HG03135 (cell line): ENCODE results near the gene TTLL5.
"Not testable (repeated sequence)": the region's sequence is repeated elsewhere in the genome, so short reads cannot be mapped to it uniquely, and the experiment has no call there.

Source experiments
- ATAC-seq: cut with Tn5 transposase; IDR thresholded peaks from one replicate; pipeline ENCODE4 v1.9.1; 2021; ENCODE audit warnings: mild to moderate bottlenecking, moderate library complexity; ENCODE audit not compliant: unreplicated experiment

TTLL5 gene

GRCh38 chr14:75906228-75906627 is 245.2 kb downstream of the TTLL5 start:
- ATAC-seq: no peak

- ATAC-seq: no peak
Observed at GRCh38 chr14:75906680-75907280, 245.7 kb downstream of the TTLL5 start.

GRCh38 chr14:75907756-75908359 is 246.8 kb downstream of the TTLL5 start:
- no peak for ATAC-seq

DNA sequence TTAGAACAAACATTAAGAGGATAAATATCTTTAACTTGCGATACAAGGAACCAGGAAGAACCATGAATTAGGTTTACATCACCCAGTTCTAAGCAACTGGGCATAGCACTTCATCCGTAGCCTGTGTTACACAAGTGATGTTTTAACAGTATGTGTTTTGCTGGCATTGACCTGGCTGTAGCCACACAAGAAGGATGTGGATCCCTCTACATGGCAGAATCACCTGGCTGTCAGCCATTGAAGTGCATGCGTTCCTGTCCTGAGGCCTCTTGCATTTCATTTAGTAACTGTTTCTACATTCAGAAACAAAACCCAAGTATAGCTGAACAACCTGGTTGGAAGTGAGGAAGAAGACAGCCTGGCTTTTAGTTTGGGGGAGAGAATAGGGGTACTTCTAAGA is 248.6 kb downstream of the TTLL5 start:
- no peak for ATAC-seq

DNA sequence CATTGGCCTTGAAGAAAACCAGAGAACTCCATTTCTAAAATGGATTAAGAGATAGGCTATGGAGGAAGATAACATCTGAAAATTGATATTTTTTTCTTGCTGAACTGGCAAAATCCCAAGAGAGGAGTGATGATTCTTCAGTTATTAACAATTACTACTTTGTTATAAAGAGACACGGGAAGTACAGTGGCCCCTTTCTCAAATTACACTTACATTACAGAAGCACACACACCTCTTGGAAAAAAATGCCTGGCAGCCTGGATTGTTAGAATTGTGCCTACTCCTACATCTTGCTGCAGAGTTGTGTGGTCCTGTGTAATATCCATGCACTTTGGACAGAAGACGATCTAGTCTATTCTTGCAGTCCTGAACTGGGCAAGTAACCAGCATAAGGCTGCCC is 249.0 kb downstream of the TTLL5 start:
- ATAC-seq: no peak

DNA sequence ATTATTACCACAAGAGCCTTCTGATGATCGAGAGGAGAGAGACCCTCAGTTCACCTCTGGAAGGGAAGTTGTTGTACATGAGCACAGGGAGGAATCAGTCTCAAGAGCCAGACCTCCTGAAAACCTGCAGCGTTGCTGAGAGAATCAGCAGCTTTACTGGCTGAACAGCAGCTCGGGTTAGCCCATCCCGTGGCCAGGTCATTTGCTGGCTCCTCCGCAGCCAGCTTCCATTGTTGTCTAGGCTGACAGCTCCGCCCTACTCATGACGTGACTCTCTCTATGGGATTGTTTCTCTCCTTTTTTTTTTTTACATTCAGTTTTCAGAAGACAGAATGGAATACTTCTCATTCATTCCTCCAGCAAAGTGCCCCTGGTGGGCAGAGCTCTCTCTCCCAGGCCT is 250.8 kb downstream of the TTLL5 start:
- ATAC-seq: no peak

GRCh38 chr14:75913183-75913582 is 252.1 kb downstream of the TTLL5 start:
- no peak for ATAC-seq

DNA sequence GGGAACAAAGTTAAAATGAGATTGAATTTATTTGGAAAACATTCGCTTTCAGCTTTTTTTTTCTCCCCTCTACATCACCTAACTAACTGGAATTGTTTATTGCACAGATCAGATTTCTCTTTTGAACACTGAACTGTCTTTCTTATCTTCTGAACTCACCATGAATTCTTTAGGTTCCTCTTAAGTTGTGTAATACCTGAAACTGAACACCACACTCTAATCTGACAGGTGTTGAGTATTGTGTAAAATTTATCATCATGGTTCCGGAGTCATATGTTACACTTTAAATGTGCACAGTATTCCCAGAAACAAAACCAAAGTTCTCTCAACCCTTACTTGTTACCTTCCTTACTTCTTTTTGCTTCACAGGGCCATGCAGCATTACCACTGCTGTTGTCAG is 254.0 kb downstream of the TTLL5 start:
- no peak for ATAC-seq

DNA sequence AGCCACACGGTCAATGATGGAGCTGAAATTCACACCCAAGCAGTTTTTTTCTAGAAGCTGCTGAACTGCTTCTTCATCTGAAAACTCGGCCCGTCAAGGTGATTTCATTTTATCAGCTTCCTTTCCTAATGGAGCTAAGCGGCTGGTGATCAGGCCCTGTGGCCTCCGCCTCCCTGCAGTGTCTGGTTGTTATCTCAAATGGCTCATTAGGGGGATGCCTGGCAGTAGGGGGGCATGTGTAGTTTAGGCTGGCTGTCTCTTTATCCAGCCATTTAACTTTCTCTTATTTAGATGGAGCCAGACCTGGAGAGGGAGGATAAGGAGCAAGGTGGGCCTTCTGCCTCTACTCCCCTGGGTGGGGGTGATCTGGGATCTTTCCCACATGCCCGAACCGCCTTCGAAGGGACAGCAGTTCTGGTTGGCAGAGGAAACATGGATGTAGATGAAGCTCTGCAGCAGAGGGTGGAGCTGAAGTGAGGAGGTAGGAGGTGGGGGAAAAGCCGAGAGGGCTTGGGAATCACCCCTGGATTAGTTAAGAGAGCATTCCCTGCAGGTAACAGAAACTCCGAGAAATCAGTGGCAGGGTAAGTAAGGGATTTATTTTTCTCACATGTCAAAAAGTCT is 256.4 kb downstream of the TTLL5 start:
- no peak for ATAC-seq

GRCh38 chr14:75917946-75918335 is 256.9 kb downstream of the TTLL5 start:
- no peak for ATAC-seq

- not testable (repeated sequence) for ATAC-seq
Observed at GRCh38 chr14:75920421-75920820, 259.4 kb downstream of the TTLL5 start.

GRCh38 chr14:75925141-75925840 is 264.2 kb downstream of the TTLL5 start:
- not testable (repeated sequence) for ATAC-seq

DNA sequence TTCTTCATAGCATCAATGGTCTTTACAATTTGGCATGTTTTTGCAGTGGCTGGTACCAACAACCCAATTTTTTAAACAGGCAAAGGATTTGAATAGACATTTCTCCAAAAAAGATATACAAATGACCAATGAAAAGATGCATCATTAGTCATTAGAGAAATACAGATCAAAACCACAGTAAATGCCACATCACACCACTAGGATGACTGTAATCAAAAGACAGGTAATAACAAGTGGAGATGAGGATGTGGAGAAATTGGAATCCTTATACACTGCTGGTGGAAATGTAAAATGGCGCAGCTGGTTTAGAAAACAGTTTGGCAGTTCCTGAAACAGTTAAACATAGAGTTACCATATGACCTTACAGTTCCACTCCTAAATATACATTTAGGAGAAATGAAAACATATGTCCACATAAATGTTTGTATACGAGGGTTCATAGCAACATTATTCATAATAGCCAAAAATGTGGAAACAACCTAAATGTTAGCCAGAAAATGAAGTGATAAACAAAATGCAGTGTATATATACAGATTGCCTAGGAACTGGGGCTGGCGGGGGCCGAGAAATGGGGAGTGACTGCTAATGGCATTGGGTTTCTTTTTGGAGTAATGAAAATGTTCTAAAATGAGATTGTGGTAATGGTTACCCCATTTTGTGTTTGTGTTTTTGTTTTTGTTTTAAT is 265.5 kb downstream of the TTLL5 start:
- no peak for ATAC-seq

DNA sequence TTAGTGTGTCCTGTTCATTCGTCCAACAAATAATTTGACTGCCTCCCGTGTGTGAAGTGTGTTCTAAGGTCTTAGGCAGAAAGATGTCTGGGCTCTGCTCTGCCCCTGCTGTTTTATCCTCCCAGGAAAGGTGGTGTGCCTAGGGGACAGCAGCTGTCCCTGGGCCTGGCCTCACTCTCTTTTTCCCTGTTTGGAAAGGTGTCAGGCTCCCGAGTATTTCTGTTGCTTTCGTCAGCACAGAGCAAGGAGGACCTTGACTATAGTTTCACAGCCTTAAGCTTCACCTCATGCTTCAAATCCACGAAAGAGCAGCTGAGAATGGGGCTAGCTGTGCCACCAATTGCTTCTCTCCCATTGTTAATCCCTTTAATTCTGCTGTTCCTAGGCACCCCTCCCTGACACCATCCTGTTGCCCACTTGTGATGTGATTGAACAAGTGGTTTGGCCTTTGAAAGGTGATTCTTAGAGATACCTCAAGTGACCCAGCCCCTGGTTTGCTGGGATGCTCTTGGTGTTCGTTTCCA is 266.6 kb downstream of the TTLL5 start:
- ATAC-seq: no peak

DNA sequence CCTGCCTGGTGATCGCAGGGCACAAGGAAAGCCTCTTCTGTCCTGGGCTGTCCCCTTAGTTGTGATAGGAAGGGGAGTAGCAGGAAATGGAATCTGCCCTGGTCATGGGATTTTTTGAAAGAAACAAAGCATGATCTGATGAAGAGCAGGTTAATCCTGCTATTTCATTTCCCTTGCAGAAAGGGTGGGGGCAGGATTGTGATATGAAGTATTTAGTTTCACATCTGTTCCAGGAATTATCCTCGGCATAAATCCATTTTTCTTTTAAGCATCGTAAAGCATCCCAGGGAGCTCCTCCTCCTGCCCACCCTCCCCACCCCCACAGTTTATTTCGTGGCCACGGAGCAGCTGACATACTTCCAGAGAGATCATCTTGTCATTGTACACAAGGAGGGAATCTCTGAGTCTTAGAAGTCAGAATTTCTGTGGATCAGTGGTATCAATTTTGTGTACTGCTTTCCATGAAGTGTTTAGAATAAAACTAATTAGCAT is 267.7 kb downstream of the TTLL5 start:
- ATAC-seq: no peak

GRCh38 chr14:75933712-75934296 is 272.8 kb downstream of the TTLL5 start:
- ATAC-seq: no peak

- no peak for ATAC-seq
Observed at GRCh38 chr14:75934998-75935628, 274.1 kb downstream of the TTLL5 start.

DNA sequence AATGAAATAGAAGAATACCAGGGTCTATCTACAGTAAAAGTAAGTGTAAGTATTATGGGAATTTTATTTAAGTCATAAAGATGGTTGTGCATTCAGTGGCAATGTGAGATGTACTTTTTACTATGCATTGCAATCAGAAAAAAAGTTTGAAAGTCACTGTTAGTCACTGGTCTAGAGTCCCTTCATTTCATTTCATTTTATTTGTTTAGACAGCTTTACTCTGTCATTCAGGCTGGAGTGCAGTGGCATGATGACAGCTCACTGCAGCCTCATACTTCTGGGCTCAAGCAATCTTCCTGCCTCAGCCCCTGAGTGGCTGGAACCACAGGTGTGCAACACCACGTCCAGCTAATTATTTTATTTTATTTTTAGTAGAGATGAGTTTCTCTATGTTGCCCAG is 278.2 kb downstream of the TTLL5 start:
- ATAC-seq: no peak

DNA sequence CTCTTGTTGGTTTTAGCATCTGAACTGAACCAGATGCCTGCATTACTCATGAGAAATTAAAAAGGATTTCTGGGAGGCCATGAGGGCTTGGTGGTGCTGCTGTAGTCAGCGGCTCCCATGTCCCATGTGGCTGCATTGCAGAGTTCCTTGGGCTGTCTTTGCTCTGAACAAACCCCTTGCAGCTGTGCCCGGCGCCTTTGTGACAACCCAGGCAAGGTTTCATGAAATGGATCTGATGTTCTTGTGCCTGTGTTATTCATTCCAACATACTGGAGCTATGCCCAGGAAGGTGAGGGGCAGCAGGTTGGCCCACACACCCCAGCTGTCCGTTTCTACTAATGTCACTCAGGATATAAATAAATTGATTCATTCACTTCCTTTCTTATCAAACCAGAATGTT is 280.0 kb downstream of the TTLL5 start:
- ATAC-seq: no peak

DNA sequence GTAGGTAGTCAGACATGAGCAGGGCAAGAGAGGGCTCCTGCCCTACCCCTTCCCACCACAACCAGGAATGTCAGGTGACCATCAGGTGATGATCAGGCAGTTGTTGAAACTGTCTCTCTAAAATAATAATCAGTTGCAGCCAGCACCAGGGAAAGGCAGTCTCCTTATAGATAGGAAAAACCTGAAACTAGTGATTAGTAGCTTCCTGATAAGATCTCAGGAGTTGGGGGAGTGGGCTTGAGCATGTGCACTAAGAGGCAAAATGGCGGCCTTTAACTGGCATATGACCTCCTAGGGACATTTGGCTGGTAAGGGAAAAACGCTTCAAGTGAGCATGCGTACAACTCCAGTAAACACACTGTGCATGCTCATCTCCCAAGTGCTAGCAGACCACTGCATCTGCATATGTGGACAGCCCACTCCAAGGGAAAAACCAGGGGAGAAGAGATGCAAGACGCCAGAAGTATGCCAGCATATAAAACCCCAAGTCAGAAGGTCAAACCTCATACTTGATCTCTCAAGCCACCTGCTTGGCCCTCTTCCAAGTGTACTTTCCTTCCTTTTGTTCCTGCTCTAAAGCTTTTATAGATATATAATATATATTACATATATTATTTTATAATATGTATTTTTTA is 283.7 kb downstream of the TTLL5 start:
- ATAC-seq: no peak
